H9 (cell line): ENCODE results near the gene VTN. TPM values are rescaled to one million over a fixed set of nuclear protein-coding genes. Genes with fewer than 3 reads are reported as not detected.

Source experiments
- DNase-seq: peaks from one replicate; pipeline ENCODE4 v3.0.0-alpha.2; 2017
- H2AFZ ChIP-seq: one replicate; pipeline ENCODE4 v1.6.1; 2013; ENCODE audit warnings: mild to moderate bottlenecking, low read length, control low read depth, moderate library complexity
- H2AK5ac ChIP-seq: 2 replicates; pipeline ENCODE4 v1.6.1; 2013; ENCODE audit warnings: low read length, control low read depth, mixed read lengths; ENCODE audit not compliant: insufficient read length
- H2BK120ac ChIP-seq: one replicate; pipeline ENCODE4 v1.6.1; 2013; ENCODE audit warnings: low read depth, mild to moderate bottlenecking, low read length, control low read depth, inconsistent platforms; ENCODE audit not compliant: poor library complexity, severe bottlenecking
- H2BK12ac ChIP-seq: 2 replicates; pipeline ENCODE4 v1.6.1; 2013; ENCODE audit warnings: low read length, control low read depth, mixed read lengths, low read depth; ENCODE audit not compliant: insufficient read length
- H2BK15ac ChIP-seq: 2 replicates; pipeline ENCODE4 v1.6.1; 2013; ENCODE audit warnings: low read depth, low read length, control low read depth
- H2BK20ac ChIP-seq: one replicate; pipeline ENCODE4 v1.6.1; 2013; ENCODE audit warnings: low read depth, mild to moderate bottlenecking, low read length, control low read depth, inconsistent platforms; ENCODE audit not compliant: poor library complexity, severe bottlenecking
- H2BK5ac ChIP-seq: 2 replicates; pipeline ENCODE4 v1.6.1; 2013; ENCODE audit warnings: low read length, control low read depth, mixed read lengths; ENCODE audit not compliant: insufficient read length
- H3K14ac ChIP-seq: 2 replicates; pipeline ENCODE4 v1.6.1; 2013; ENCODE audit warnings: low read length, control low read depth; ENCODE audit not compliant: insufficient read depth
- H3K18ac ChIP-seq: 2 replicates; pipeline ENCODE4 v1.6.1; 2013; ENCODE audit warnings: low read depth, mild to moderate bottlenecking, mixed read lengths, low read length, control low read depth; ENCODE audit not compliant: insufficient read length
- H3K23ac ChIP-seq: 2 replicates; pipeline ENCODE4 v1.6.1; 2013; ENCODE audit warnings: low read length, control low read depth, mixed read lengths, low read depth; ENCODE audit not compliant: insufficient read length
- H3K23me2 ChIP-seq: 2 replicates; pipeline ENCODE4 v1.6.1; 2013; ENCODE audit warnings: low read depth, mild to moderate bottlenecking, mixed read lengths, low read length, control low read depth; ENCODE audit not compliant: insufficient read length, poor library complexity, severe bottlenecking
- H3K27ac ChIP-seq: 2 replicates; pipeline ENCODE4 v1.5.1; 2013; ENCODE audit warnings: low read length, control low read depth, mixed read lengths, low read depth; ENCODE audit not compliant: insufficient read length
- H3K27me3 ChIP-seq: 2 replicates; pipeline ENCODE4 v1.6.1; 2013; ENCODE audit warnings: low read length, control low read depth, inconsistent platforms; ENCODE audit not compliant: insufficient read depth
- H3K4ac ChIP-seq: 2 replicates; pipeline ENCODE4 v1.6.1; 2013; ENCODE audit warnings: low read depth, mild to moderate bottlenecking, control low read depth, inconsistent platforms, low read length, moderate library complexity
- H3K4me1 ChIP-seq: 2 replicates; pipeline ENCODE4 v1.6.1; 2013; ENCODE audit warnings: low read length, control low read depth, inconsistent platforms; ENCODE audit not compliant: insufficient read depth
- H3K4me2 ChIP-seq: 2 replicates; pipeline ENCODE4 v1.6.1; 2013; ENCODE audit warnings: low read length, control low read depth, mixed read lengths; ENCODE audit not compliant: insufficient read length, insufficient read depth
- H3K56ac ChIP-seq: 2 replicates; pipeline ENCODE4 v1.6.1; 2013; ENCODE audit warnings: low read depth, mild to moderate bottlenecking, mixed read lengths, low read length, control low read depth; ENCODE audit not compliant: insufficient read length
- H3K79me1 ChIP-seq: 2 replicates; pipeline ENCODE4 v1.6.1; 2013; ENCODE audit warnings: low read depth, mild to moderate bottlenecking, moderate library complexity, low read length, control low read depth, inconsistent platforms; ENCODE audit not compliant: insufficient read depth, poor library complexity, severe bottlenecking
- H3K79me2 ChIP-seq: 2 replicates; pipeline ENCODE4 v1.6.1; 2013; ENCODE audit warnings: low read length, control low read depth, inconsistent platforms; ENCODE audit not compliant: insufficient read depth
- H3K9ac ChIP-seq: 2 replicates; pipeline ENCODE4 v1.6.1; 2013; ENCODE audit warnings: low read length, control low read depth, mixed read lengths; ENCODE audit not compliant: insufficient read length; ENCODE audit errors: extremely low read depth
- H3K9me3 ChIP-seq: one replicate; pipeline ENCODE4 v1.6.1; 2013; ENCODE audit warnings: low read depth, low read length, inconsistent platforms; ENCODE audit not compliant: control insufficient read depth
- H3T11ph ChIP-seq: one replicate; pipeline ENCODE4 v1.6.1; 2013; ENCODE audit warnings: mild to moderate bottlenecking, low read length, control low read depth, inconsistent platforms
- H4K20me1 ChIP-seq: one replicate; pipeline ENCODE4 v1.6.1; 2013; ENCODE audit not compliant: control insufficient read depth, insufficient read length, insufficient read depth
- H4K5ac ChIP-seq: 2 replicates; pipeline ENCODE4 v1.6.1; 2013; ENCODE audit warnings: low read depth, mild to moderate bottlenecking, mixed read lengths, low read length, control low read depth; ENCODE audit not compliant: insufficient read length
- H4K8ac ChIP-seq: replicated peaks from 2 replicates; pipeline ENCODE4 v1.6.1; 2013; ENCODE audit warnings: low read length, control low read depth, mixed read lengths, low read depth; ENCODE audit not compliant: insufficient read length
- H4K91ac ChIP-seq: 2 replicates; pipeline ENCODE4 v1.6.1; 2013; ENCODE audit warnings: low read depth, mild to moderate bottlenecking, moderate library complexity, mixed read lengths, low read length, control low read depth; ENCODE audit not compliant: insufficient read length
- H3K27ac Mint-ChIP-seq, 3 experiments: 2 replicates in 2 of 3; 3 replicates in 1 of 3; pipeline ENCODE4 v1.8.0; 2020 to 2021; ENCODE audit warnings: mixed read lengths in 3 of 3, mild to moderate bottlenecking in 1 of 3, moderate library complexity in 1 of 3
- H3K27me3 Mint-ChIP-seq: 2 replicates; pipeline ENCODE4 v1.8.0; 2021; ENCODE audit warnings: low read depth, mild to moderate bottlenecking, moderate library complexity, mixed read lengths
- H3K36me3 Mint-ChIP-seq, 3 experiments: 2 replicates in 2 of 3; 3 replicates in 1 of 3; pipeline ENCODE4 v1.8.0; 2020 to 2021; ENCODE audit warnings: low read depth in 3 of 3, mixed read lengths in 3 of 3; ENCODE audit not compliant: insufficient read depth in 1 of 3
- H3K4me1 Mint-ChIP-seq, 2 experiments: 2 replicates each; pipeline ENCODE4 v1.8.0; 2020; ENCODE audit warnings: mixed read lengths in 2 of 2
- H3K4me3 Mint-ChIP-seq, 2 experiments: 2 replicates in 1 of 2; 3 replicates in 1 of 2; pipeline ENCODE4 v1.8.0; 2020 to 2021; ENCODE audit warnings: mild to moderate bottlenecking in 2 of 2, mixed read lengths in 2 of 2, moderate library complexity in 1 of 2
- H3K9me3 Mint-ChIP-seq, 2 experiments: 2 replicates in 1 of 2; 3 replicates in 1 of 2; pipeline ENCODE4 v1.8.0; 2020; ENCODE audit warnings: mild to moderate bottlenecking in 2 of 2, mixed read lengths in 2 of 2, moderate library complexity in 1 of 2
- WGBS: extraction: QIAGEN DNeasy Blood & Tissue Kit; methylation state at CpG from one replicate; pipeline ENCODE4 v1.1.7; 2013; ENCODE audit warnings: missing lambda C conversion rate, low lambda C conversion rate, mixed read lengths; ENCODE audit not compliant: insufficient read length; ENCODE audit errors: extremely low coverage; 5-methylcytosine and 5-hydroxymethylcytosine counted together
- total RNA-seq: library from RNA; stranded (reverse); gene quantifications from 2 replicates; pipeline ENCODE4 v1.2.1, GENCODE V29; 2021
- TF ChIP-seq, protein P1 (sequence below): fragments of 200-600 bp; sonication (generic); conservative IDR thresholded peaks from 3 replicates; pipeline ENCODE4 v1.8.0; 2021; ENCODE audit warnings: antibody characterized with exemption, mild to moderate bottlenecking

Gene VTN
- total RNA-seq, 1 experiment from 2014 or later = not detected

DNA sequence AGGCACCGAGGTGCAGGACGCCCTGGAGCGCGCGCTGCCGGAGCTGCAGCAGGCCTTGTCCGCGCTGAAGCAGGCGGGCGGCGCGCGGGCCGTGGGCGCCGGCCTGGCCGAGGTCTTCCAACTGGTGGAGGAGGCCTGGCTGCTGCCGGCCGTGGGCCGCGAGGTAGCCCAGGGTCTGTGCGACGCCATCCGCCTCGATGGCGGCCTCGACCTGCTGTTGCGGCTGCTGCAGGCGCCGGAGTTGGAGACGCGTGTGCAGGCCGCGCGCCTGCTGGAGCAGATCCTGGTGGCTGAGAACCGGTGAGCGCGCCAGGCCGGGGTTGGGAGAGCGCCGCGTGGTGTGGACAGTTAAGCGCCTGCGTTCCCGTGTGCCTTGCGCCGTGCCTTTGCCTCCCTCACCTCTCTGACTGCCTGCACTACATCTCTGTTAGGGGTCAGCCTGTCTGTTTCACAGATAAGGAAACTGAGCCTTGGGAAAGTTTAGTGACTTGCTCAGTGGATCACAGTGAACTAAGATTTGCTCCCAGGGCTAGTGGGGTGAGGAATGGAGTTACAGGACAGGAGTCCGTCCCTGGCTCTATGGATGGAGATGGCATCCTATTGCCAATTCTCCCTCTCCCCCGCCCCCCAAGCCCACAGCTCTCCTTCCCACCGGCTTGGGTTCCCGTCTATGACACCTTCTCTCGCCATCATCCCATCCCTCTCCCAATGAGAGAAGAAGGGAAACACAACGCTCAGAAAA, 2.3 kb upstream of the VTN start:
- Histone ChIP-seq H4K5ac (no peak overlapping the region), H3K4ac (no peak overlapping the region), H3K23me2 (peaks cover 10% of the 10 kb centered on the region), H4K8ac (no peak overlapping the region), H3K4me1 (peaks cover 2% of the 10 kb centered on the region; the same call in 1 of the 2 replicates), H3K4me2 (peak overlapping the region; percentile 53), H4K91ac (no peak overlapping the region), H4K20me1 (peaks cover 2% of the 10 kb centered on the region), H3K27ac (no peak overlapping the region), H3K18ac (no peak overlapping the region), H3T11ph (no peak overlapping the region), H2BK20ac (no peak overlapping the region), H3K9ac (no peak overlapping the region), H3K79me1 (no peaks in the 10 kb centered on the region), H3K14ac (peak overlapping the region; percentile 9; the same call in 1 of the 2 replicates), H3K27me3 (peaks cover 12% of the 10 kb centered on the region; the same call in 1 of the 2 replicates), H2AFZ (no peak overlapping the region), H2BK5ac (no peak overlapping the region), H3K79me2 (no peaks in the 10 kb centered on the region), H2BK15ac (no peak overlapping the region; the same call in 1 of the 2 replicates), H2BK12ac (no peak overlapping the region), H3K56ac (no peak overlapping the region), H2BK120ac (no peak overlapping the region), H3K9me3 (no peaks in the 10 kb centered on the region), H3K23ac (no peak overlapping the region), H2AK5ac (no peak overlapping the region)
- H3K27ac Mint-ChIP-seq = no peak overlapping the region
- H3K27me3 Mint-ChIP-seq = peaks cover 46% of the 10 kb centered on the region
- TF ChIP-seq, protein P1, sequence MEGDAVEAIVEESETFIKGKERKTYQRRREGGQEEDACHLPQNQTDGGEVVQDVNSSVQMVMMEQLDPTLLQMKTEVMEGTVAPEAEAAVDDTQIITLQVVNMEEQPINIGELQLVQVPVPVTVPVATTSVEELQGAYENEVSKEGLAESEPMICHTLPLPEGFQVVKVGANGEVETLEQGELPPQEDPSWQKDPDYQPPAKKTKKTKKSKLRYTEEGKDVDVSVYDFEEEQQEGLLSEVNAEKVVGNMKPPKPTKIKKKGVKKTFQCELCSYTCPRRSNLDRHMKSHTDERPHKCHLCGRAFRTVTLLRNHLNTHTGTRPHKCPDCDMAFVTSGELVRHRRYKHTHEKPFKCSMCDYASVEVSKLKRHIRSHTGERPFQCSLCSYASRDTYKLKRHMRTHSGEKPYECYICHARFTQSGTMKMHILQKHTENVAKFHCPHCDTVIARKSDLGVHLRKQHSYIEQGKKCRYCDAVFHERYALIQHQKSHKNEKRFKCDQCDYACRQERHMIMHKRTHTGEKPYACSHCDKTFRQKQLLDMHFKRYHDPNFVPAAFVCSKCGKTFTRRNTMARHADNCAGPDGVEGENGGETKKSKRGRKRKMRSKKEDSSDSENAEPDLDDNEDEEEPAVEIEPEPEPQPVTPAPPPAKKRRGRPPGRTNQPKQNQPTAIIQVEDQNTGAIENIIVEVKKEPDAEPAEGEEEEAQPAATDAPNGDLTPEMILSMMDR = no peak
- H3K36me3 Mint-ChIP-seq = peaks cover 0 to 6% (median 2%) of the 10 kb centered on the region in 3 experiments; a peak in 3 of 7 replicates
- peaks cover 14 to 21% of the 10 kb centered on the region in 2 experiments for H3K4me1 Mint-ChIP-seq
- DNase-seq = peak; percentile 43
- no CpG with 5 or more reads among the region's 53 CpGs for WGBS
- no peaks in the 10 kb centered on the region; a peak in 2 of 5 replicates for H3K9me3 Mint-ChIP-seq
- H3K4me3 Mint-ChIP-seq = peak overlapping the region; percentile 57 to 83
